ENCODE results near the gene HAS3. TPM values are rescaled to one million over a fixed set of nuclear protein-coding genes. Genes with fewer than 3 reads are reported as not detected.
"Not testable (repeated sequence)": the region's sequence is repeated elsewhere in the genome, so short reads cannot be mapped to it uniquely, and the experiment has no call there.

HAS3 gene
- total RNA-seq, 6 experiments from 2014 or later: 0.39 to 1.0 (median 0.63) TPM

GRCh38 chr16:69141014-69141413 lies 35.6 kb downstream of the HAS3 start:
- 79% methylated on average over 4 of the region's 5 CpGs for WGBS (ENCODE audit: insufficient coverage, low coverage, low lambda C conversion rate, missing lambda C conversion rate)
- H3K27ac ChIP-seq: no peak overlapping the region
- intact Hi-C loops (cut with DNase I): no loop called here
- H3K9me3 ChIP-seq: no peaks in the 10 kb centered on the region
- H3K27me3 ChIP-seq: no peaks in the 10 kb centered on the region
- H3K36me3 ChIP-seq: peaks cover 0 to 88% (median 10%) of the 10 kb centered on the region in 4 donors
- no peak for DNase-seq
- no peaks in the 10 kb centered on the region for H3K4me1 ChIP-seq
- ATAC-seq: no peak
- no peak overlapping the region for H3K4me3 ChIP-seq
- TF ChIP-seq CTCF (IDR thresholded peaks at IDR 0.05) (no peak), POLR2A (IDR thresholded peaks at IDR 0.05) (no peak)

GRCh38 chr16:69141936-69142335 lies 36.5 kb downstream of the HAS3 start:
- ATAC-seq: no peak
- 76% methylated on average over 4 of the region's 4 CpGs for WGBS (ENCODE audit: insufficient coverage, low coverage, low lambda C conversion rate, missing lambda C conversion rate)

GRCh38 chr16:69143116-69143515 lies 37.7 kb downstream of the HAS3 start:
- TF ChIP-seq CTCF (IDR thresholded peaks at IDR 0.05) (no peak), POLR2A (IDR thresholded peaks at IDR 0.05) (no peak)

More at GRCh38 chr16:69141936-69142335, 36.5 kb downstream of the HAS3 start:
- Histone ChIP-seq H3K9me3 (no peaks in the 10 kb centered on the region), H3K36me3 (peaks cover 0 to 82% (median 10%) of the 10 kb centered on the region in 4 donors), H3K27me3 (no peaks in the 10 kb centered on the region), H3K27ac (no peak overlapping the region), H3K4me3 (no peak overlapping the region), H3K4me1 (no peaks in the 10 kb centered on the region)
- intact Hi-C loops (cut with DNase I): no loop called here
- TF ChIP-seq POLR2A (IDR thresholded peaks at IDR 0.05) (no peak), CTCF (IDR thresholded peaks at IDR 0.05) (no peak)
- no peak for DNase-seq

GRCh38 chr16:69145658-69146057 lies 40.2 kb downstream of the HAS3 start:
- Histone ChIP-seq H3K9me3 (no peaks in the 10 kb centered on the region), H3K27me3 (no peaks in the 10 kb centered on the region), H3K4me3 (no peak overlapping the region), H3K27ac (no peak overlapping the region), H3K4me1 (no peaks in the 10 kb centered on the region), H3K36me3 (peaks cover 0 to 49% (median 9%) of the 10 kb centered on the region in 4 donors)
- WGBS (ENCODE audit: insufficient coverage, low coverage, low lambda C conversion rate, missing lambda C conversion rate): 75% methylated on average over 4 of the region's 4 CpGs
- ATAC-seq (no peak), DNase-seq (no peak)
- intact Hi-C loops (cut with DNase I): no loop called here
- TF ChIP-seq CTCF (IDR thresholded peaks at IDR 0.05): no peak
- TF ChIP-seq POLR2A (IDR thresholded peaks at IDR 0.05): no peak

More at GRCh38 chr16:69143116-69143515, 37.7 kb downstream of the HAS3 start:
- no peak overlapping the region for H3K27ac ChIP-seq
- no peak for DNase-seq
- H3K4me3 ChIP-seq: no peak overlapping the region
- H3K9me3 ChIP-seq: no peaks in the 10 kb centered on the region
- peaks cover 0 to 71% (median 10%) of the 10 kb centered on the region in 4 donors for H3K36me3 ChIP-seq
- H3K4me1 ChIP-seq: no peaks in the 10 kb centered on the region
- ATAC-seq: no peak
- H3K27me3 ChIP-seq: no peaks in the 10 kb centered on the region
- 82% methylated on average over 6 of the region's 11 CpGs for WGBS (ENCODE audit: insufficient coverage, low coverage, low lambda C conversion rate, missing lambda C conversion rate)
- intact Hi-C loops (cut with DNase I): no loop called here

GRCh38 chr16:69149621-69150020 lies 44.2 kb downstream of the HAS3 start:
- H3K9me3 ChIP-seq, H3K27ac ChIP-seq, DNase-seq, H3K4me1 ChIP-seq, H3K4me3 ChIP-seq, ATAC-seq, H3K27me3 ChIP-seq: not testable (repeated sequence)
- peaks cover 0 to 50% (median 17%) of the 10 kb centered on the region in 4 donors for H3K36me3 ChIP-seq
- intact Hi-C loops (cut with DNase I): loop anchor here in 1 of 2 donors (10.0 kb wide), 1 partner anchor 145 kb away; no protein-coding TSS in a partner anchor
- WGBS (ENCODE audit: insufficient coverage, low coverage, low lambda C conversion rate, missing lambda C conversion rate): 75% methylated on average over 4 of the region's 9 CpGs
